GM12878 (cell line): Measurements from ENCODE around the gene PAX6. TPM values are rescaled to one million over a fixed set of nuclear protein-coding genes. Genes with fewer than 3 reads are reported as not detected.

Experiments
- ATF3 ChIP-seq: IDR thresholded peaks from 2 replicates; pipeline ENCODE4 v1.6.1; 2011; ENCODE audit warnings: low read depth, mild to moderate bottlenecking, low read length, moderate library complexity, borderline replicate concordance; ENCODE audit errors: extremely low read depth
- CEBPB ChIP-seq, 2 experiments: fragments of 150-350 bp in 1 of 2; IDR thresholded peaks; 2 replicates each; pipeline ENCODE4 v1.6.1; 2012 to 2014; ENCODE audit warnings: low read depth in 2 of 2, low read length in 2 of 2, borderline replicate concordance in 1 of 2, inconsistent platforms in 1 of 2
- CREB1 ChIP-seq: IDR thresholded peaks from 2 replicates; pipeline ENCODE4 v1.6.1; 2012; ENCODE audit warnings: low read depth, mild to moderate bottlenecking, inconsistent platforms
- E2F4 ChIP-seq: IDR thresholded peaks from 2 replicates; pipeline ENCODE4 v1.6.1; 2012; ENCODE audit warnings: low read depth, low read length, improper control_type of control experiment
- KAT2A ChIP-seq: conservative IDR thresholded peaks from 2 replicates; pipeline ENCODE4 v1.6.1; 2011; ENCODE audit warnings: low read depth, low read length; ENCODE audit not compliant: control insufficient read depth
- RELA ChIP-seq: fragments of 450-650 bp; IDR thresholded peaks from 2 replicates; pipeline ENCODE4 v1.8.0; 2014; ENCODE audit warnings: borderline replicate concordance; ENCODE audit not compliant: partially characterized antibody
- TARDBP ChIP-seq: IDR thresholded peaks from 2 replicates; pipeline ENCODE4 v1.6.1; 2016; ENCODE audit warnings: borderline replicate concordance
- YY1 ChIP-seq: IDR thresholded peaks from 2 replicates; pipeline ENCODE4 v1.6.1; 2011; ENCODE audit warnings: low read depth, mild to moderate bottlenecking, low read length
- ZBTB11 ChIP-seq: fragments of 450-650 bp; formaldehyde crosslinking; IDR thresholded peaks from 2 replicates; pipeline ENCODE4 v1.5.0; 2022; ENCODE audit warnings: mild to moderate bottlenecking, missing genetic modification characterization
- polyA plus RNA-seq, 11 experiments: library from polyadenylated mRNA; depleted of rRNA in 4 of 11; unstranded in 6 of 11; stranded (reverse) in 5 of 11; fragments of >200 nt; fragmentation: Nextera tagmentation in 4 of 11; fragmentation: Illumina TruSeq in 1 of 11; extraction: Ambion mirVana in 4 of 11; extraction: Trizol in 1 of 11; gene quantifications; 1 replicate in 1 of 11; 2 replicates in 10 of 11; pipeline versions ENCODE4 v1.2.1 to v1.2.3, GENCODE V29; 2011 to 2016; ENCODE audit warnings: inconsistent platforms in 2 of 11, missing spikeins in 2 of 11, low read depth in 1 of 11
- total RNA-seq, 4 experiments: library from RNA; depleted of rRNA in 3 of 4; stranded (reverse); fragments of >200 nt in 3 of 4; fragmentation: Illumina TruSeq in 1 of 4; extraction: Trizol in 1 of 4; gene quantifications; 2 replicates each; pipeline versions ENCODE4 v1.2.1 to v1.2.3, GENCODE V29; 2013 to 2021

Gene PAX6
- total and polyA plus RNA-seq, 10 of the 15 experiments (the other 5 are each of a cell fraction or from before 2014, with no cell fraction given), result 0.06 to 0.26 (median 0.10) TPM; not detected in 3

- TF ChIP-seq CEBPB (IDR thresholded peaks at IDR 0.05; ENCODE audit: borderline replicate concordance in 1 of 2, low read depth in 2 of 2, low read length in 2 of 2) (no peak), TARDBP (no peak), YY1 (no peak), ZBTB11 (CRISPR knock-in tag) (no peak), E2F4 (no peak), RELA (no peak), ATF3 (no peak), CREB1 (no peak), KAT2A (no peak)
- TF ChIP-seq, all 136 proteins: peak for 0
These were observed 28.9 kb downstream of the PAX6 start (continued) for GRCh38 chr11:31782257-31782656.
